K562 (cell line): ENCODE measurements around the gene CRYZL1. TPM values are rescaled to one million over a fixed set of nuclear protein-coding genes. Genes with fewer than 3 reads are reported as not detected.

Experiments used
- ATF1 ChIP-seq, 2 experiments: fragments of 450-650 bp in 1 of 2; IDR thresholded peaks; 2 replicates each; pipeline ENCODE4 v1.6.1; 2016; ENCODE audit warnings: missing compliant biosample characterization in 1 of 2, missing genetic modification characterization in 1 of 2
- BRD4 ChIP-seq: fragments of 200-600 bp; sonication (generic); IDR thresholded peaks from 2 replicates; pipeline ENCODE4 v1.6.1; 2017; ENCODE audit warnings: inconsistent platforms
- DNMT1 ChIP-seq: fragments of 450-650 bp; IDR thresholded peaks from 2 replicates; pipeline ENCODE4 v1.6.1; 2016; ENCODE audit warnings: antibody characterized with exemption, mild to moderate bottlenecking
- ELF4 ChIP-seq: fragments of 450-650 bp; formaldehyde crosslinking; IDR thresholded peaks from 2 replicates; pipeline ENCODE4 v1.4.0; 2022; ENCODE audit warnings: missing genetic modification characterization
- FOS ChIP-seq: IDR thresholded peaks from 3 replicates; pipeline ENCODE4 v1.6.1; 2011; ENCODE audit not compliant: insufficient read length; ENCODE audit errors: extremely low read depth
- JUNB ChIP-seq: fragments of 450-650 bp; formaldehyde crosslinking; conservative IDR thresholded peaks from 2 replicates; pipeline ENCODE4 v1.4.0; 2020; ENCODE audit warnings: mild to moderate bottlenecking
- KLF10 ChIP-seq: fragments of 250-450 bp; sonication (Bioruptor Pico); IDR thresholded peaks from 2 replicates; pipeline ENCODE4 v1.6.1; 2021; ENCODE audit warnings: matching md5 sums
- KLF16 ChIP-seq: IDR thresholded peaks from 2 replicates; pipeline ENCODE4 v1.6.1; 2016; ENCODE audit warnings: antibody characterized with exemption
- MAFK ChIP-seq: IDR thresholded peaks from 2 replicates; pipeline ENCODE4 v1.6.1; 2011; ENCODE audit warnings: low read length, improper control_type of control experiment
- NELFE ChIP-seq: IDR thresholded peaks from 2 replicates; pipeline ENCODE4 v1.6.1; 2011; ENCODE audit warnings: mild to moderate bottlenecking; ENCODE audit not compliant: insufficient read depth, insufficient read length
- PHB2 ChIP-seq: fragments of 450-650 bp; IDR thresholded peaks from 2 replicates; pipeline ENCODE4 v1.6.1; 2017; ENCODE audit warnings: low read depth
- RUNX1 ChIP-seq: sonication (generic); IDR thresholded peaks from 2 replicates; pipeline ENCODE4 v1.6.1; 2016; ENCODE audit warnings: antibody characterized with exemption, low read depth
- TAF1 ChIP-seq: IDR thresholded peaks from 2 replicates; pipeline ENCODE4 v1.6.1; 2011; ENCODE audit warnings: mild to moderate bottlenecking, low read length, moderate library complexity; ENCODE audit not compliant: insufficient read depth, control insufficient read depth, severe bottlenecking; ENCODE audit errors: extremely low read depth
- TAF15 ChIP-seq: fragments of 200-400 bp; formaldehyde crosslinking; IDR thresholded peaks from 2 replicates; pipeline ENCODE4 v1.6.1; 2017; ENCODE audit warnings: mild to moderate bottlenecking, low read depth, low read length, moderate library complexity
- XRCC3 ChIP-seq: fragments of 450-650 bp; IDR thresholded peaks from 2 replicates; pipeline ENCODE4 v1.6.1; 2017; ENCODE audit warnings: mild to moderate bottlenecking, moderate library complexity
- ZC3H11A ChIP-seq: IDR thresholded peaks from 2 replicates; pipeline ENCODE4 v1.6.1; 2012; ENCODE audit warnings: low read depth, low read length, improper control_type of control experiment
- ZNF133 ChIP-seq: fragments of 250-450 bp; sonication (Bioruptor Pico); IDR thresholded peaks from 2 replicates; pipeline ENCODE4 v1.4.0; 2020; ENCODE audit warnings: mild to moderate bottlenecking
- ZNF232 ChIP-seq: sonication (generic); formaldehyde crosslinking; IDR thresholded peaks from 2 replicates; pipeline ENCODE4 v1.8.0; 2022; ENCODE audit warnings: mild to moderate bottlenecking, missing genetic modification reagents
- polyA plus RNA-seq, 8 experiments: library from polyadenylated mRNA; depleted of rRNA in 4 of 8; stranded (reverse) in 5 of 8; unstranded in 3 of 8; fragments of >200 nt; fragmentation: Nextera tagmentation in 2 of 8; fragmentation: Illumina TruSeq in 1 of 8; extraction: Ambion mirVana in 2 of 8; extraction: Trizol in 1 of 8; gene quantifications; 2 replicates each; pipeline versions ENCODE4 v1.2.1 to v1.2.3, GENCODE V29; 2011 to 2014; ENCODE audit warnings: inconsistent platforms in 1 of 8, missing spikeins in 1 of 8
- total RNA-seq, 7 experiments: library from RNA; depleted of rRNA in 6 of 7; stranded (reverse); fragments of >200 nt in 6 of 7; fragmentation: Illumina TruSeq in 2 of 7; extraction: Trizol in 2 of 7; gene quantifications; 2 replicates each; pipeline versions ENCODE4 v1.2.1 to v1.2.3, GENCODE V29; 2011 to 2021; ENCODE audit warnings: low replicate concordance in 1 of 7
- TF ChIP-seq, protein P1 (sequence below): sonication (generic); formaldehyde crosslinking; IDR thresholded peaks from 2 replicates; pipeline ENCODE4 v1.5.0; 2020; ENCODE audit warnings: missing genetic modification reagents
- TF ChIP-seq, protein P2 (sequence below): fragments of 450-650 bp; formaldehyde crosslinking; conservative IDR thresholded peaks from 2 replicates; pipeline ENCODE4 v1.4.0; 2022; ENCODE audit warnings: mild to moderate bottlenecking, missing genetic modification characterization
- TF ChIP-seq, protein P3 (sequence below): sonication (generic); formaldehyde crosslinking; IDR thresholded peaks from 2 replicates; pipeline ENCODE4 v1.4.0; 2020; ENCODE audit warnings: mild to moderate bottlenecking, missing genetic modification reagents
- TF ChIP-seq, protein P4 (sequence below): fragments of 450-650 bp; IDR thresholded peaks from 2 replicates; pipeline ENCODE4 v1.6.1; 2017; ENCODE audit warnings: mild to moderate bottlenecking, moderate library complexity
- TF ChIP-seq, protein P5 (sequence below): sonication (generic); formaldehyde crosslinking; IDR thresholded peaks from 2 replicates; pipeline ENCODE4 v1.8.0; 2022; ENCODE audit warnings: missing genetic modification reagents, mild to moderate bottlenecking, moderate library complexity, borderline replicate concordance

The CRYZL1 gene
- total and polyA plus RNA-seq, 9 of the 15 experiments (the other 6 are each of a cell fraction or from before 2014, with no cell fraction given): 19.9 to 98.2 (median 39.2) TPM

DNA sequence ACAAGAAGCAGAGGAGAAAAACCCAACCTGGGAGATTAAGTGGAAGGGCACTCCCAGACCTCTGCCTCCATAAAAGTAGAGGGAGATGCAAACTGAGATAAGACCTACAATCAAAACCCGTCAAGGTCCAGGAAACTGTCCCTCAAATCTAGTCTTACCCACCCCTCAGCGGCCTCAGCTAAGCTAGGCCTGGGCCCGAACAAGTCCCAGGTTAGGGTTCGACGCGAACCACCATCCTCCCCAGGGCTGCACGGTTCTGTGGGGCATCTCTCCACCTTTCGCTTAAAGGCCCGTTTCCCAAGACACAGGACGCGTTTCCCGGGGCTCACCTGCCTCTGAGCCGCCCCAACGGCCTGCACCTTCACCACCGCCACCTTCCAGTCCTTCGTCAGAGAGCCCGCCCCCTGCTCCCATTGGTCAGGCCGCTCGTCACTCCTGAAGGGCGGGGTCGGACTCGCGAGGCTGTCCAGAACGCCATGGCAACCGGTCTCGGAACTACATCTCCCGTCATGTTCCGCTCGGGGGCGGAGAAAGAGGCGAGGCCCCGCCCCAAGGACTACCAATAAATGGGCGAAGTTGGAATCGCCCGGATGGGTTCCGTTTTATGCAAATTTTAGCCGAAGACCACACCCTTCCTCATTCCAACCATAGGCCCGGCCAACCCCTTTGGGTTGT lies at the start of gene CRYZL1 (continued):
- no peak for TF ChIP-seq BRD4
- no peak for TF ChIP-seq PHB2
- no peak for TF ChIP-seq TAF15
- TF ChIP-seq ZNF232: peak; percentile 83; the same call in 1 of the 2 replicates
- TF ChIP-seq ATF1 (CRISPR knock-in tag; IDR thresholded peaks at IDR 0.05): no peak
- peak; percentile 96 for TF ChIP-seq ATF1 (tag; IDR thresholded peaks at IDR 0.05)
- TF ChIP-seq ELF4: peak; percentile 10; the same call in 1 of the 2 replicates
- no peak for TF ChIP-seq KLF10 (CRISPR knock-in tag)
- TF ChIP-seq, protein P1, sequence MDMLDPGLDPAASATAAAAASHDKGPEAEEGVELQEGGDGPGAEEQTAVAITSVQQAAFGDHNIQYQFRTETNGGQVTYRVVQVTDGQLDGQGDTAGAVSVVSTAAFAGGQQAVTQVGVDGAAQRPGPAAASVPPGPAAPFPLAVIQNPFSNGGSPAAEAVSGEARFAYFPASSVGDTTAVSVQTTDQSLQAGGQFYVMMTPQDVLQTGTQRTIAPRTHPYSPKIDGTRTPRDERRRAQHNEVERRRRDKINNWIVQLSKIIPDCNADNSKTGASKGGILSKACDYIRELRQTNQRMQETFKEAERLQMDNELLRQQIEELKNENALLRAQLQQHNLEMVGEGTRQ: no peak
- TF ChIP-seq DNMT1: no peak
- TF ChIP-seq, protein P2, sequence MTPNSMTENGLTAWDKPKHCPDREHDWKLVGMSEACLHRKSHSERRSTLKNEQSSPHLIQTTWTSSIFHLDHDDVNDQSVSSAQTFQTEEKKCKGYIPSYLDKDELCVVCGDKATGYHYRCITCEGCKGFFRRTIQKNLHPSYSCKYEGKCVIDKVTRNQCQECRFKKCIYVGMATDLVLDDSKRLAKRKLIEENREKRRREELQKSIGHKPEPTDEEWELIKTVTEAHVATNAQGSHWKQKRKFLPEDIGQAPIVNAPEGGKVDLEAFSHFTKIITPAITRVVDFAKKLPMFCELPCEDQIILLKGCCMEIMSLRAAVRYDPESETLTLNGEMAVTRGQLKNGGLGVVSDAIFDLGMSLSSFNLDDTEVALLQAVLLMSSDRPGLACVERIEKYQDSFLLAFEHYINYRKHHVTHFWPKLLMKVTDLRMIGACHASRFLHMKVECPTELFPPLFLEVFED: no peak
- 0 out of 2 replicates have a peak, but pooled peaks have one; percentile 23 for TF ChIP-seq ZC3H11A
- TF ChIP-seq, protein P3, sequence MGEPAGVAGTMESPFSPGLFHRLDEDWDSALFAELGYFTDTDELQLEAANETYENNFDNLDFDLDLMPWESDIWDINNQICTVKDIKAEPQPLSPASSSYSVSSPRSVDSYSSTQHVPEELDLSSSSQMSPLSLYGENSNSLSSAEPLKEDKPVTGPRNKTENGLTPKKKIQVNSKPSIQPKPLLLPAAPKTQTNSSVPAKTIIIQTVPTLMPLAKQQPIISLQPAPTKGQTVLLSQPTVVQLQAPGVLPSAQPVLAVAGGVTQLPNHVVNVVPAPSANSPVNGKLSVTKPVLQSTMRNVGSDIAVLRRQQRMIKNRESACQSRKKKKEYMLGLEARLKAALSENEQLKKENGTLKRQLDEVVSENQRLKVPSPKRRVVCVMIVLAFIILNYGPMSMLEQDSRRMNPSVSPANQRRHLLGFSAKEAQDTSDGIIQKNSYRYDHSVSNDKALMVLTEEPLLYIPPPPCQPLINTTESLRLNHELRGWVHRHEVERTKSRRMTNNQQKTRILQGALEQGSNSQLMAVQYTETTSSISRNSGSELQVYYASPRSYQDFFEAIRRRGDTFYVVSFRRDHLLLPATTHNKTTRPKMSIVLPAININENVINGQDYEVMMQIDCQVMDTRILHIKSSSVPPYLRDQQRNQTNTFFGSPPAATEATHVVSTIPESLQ (CRISPR knock-in tag): no peak; the same call in none of the 2 replicates
- TF ChIP-seq FOS: peak; percentile 88
- TF ChIP-seq JUNB (CRISPR knock-in tag): no peak
- TF ChIP-seq MAFK: 0 out of 2 replicates have a peak, but pooled peaks have one; percentile 2
- TF ChIP-seq RUNX1: no peak
- TF ChIP-seq XRCC3: no peak
- TF ChIP-seq TAF1: peak; percentile 45
- TF ChIP-seq ZNF133 (CRISPR knock-in tag): no peak
- no peak for TF ChIP-seq NELFE
- TF ChIP-seq, protein P4, sequence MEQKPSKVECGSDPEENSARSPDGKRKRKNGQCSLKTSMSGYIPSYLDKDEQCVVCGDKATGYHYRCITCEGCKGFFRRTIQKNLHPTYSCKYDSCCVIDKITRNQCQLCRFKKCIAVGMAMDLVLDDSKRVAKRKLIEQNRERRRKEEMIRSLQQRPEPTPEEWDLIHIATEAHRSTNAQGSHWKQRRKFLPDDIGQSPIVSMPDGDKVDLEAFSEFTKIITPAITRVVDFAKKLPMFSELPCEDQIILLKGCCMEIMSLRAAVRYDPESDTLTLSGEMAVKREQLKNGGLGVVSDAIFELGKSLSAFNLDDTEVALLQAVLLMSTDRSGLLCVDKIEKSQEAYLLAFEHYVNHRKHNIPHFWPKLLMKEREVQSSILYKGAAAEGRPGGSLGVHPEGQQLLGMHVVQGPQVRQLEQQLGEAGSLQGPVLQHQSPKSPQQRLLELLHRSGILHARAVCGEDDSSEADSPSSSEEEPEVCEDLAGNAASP: no peak
- TF ChIP-seq, protein P5, sequence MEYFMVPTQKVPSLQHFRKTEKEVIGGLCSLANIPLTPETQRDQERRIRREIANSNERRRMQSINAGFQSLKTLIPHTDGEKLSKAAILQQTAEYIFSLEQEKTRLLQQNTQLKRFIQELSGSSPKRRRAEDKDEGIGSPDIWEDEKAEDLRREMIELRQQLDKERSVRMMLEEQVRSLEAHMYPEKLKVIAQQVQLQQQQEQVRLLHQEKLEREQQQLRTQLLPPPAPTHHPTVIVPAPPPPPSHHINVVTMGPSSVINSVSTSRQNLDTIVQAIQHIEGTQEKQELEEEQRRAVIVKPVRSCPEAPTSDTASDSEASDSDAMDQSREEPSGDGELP: 0 out of 2 replicates have a peak, but pooled peaks have one; percentile 45
- no peak for TF ChIP-seq KLF16
